ENCODE measurements around the gene MS4A6A.
"Not testable (repeated sequence)": the region's sequence is repeated elsewhere in the genome, so short reads cannot be mapped to it uniquely, and the experiment has no call there.

The MS4A6A gene

GRCh38 chr11:60129853-60130252 lies 53.0 kb downstream of the MS4A6A start:
- no peak overlapping the region for H3K4me3 ChIP-seq (replicated peaks; ENCODE audit: low read depth, low read length)
- no peaks in the 10 kb centered on the region for H3K36me3 ChIP-seq (ENCODE audit: control insufficient read depth, insufficient read depth, low read length)
- DNase-seq (ENCODE audit: extremely low read depth, insufficient read length), result no peak
- no peaks in the 10 kb centered on the region for H3K27me3 ChIP-seq (replicated peaks; ENCODE audit: control insufficient read depth, insufficient read depth, low read length)
- TF ChIP-seq, protein P1, sequence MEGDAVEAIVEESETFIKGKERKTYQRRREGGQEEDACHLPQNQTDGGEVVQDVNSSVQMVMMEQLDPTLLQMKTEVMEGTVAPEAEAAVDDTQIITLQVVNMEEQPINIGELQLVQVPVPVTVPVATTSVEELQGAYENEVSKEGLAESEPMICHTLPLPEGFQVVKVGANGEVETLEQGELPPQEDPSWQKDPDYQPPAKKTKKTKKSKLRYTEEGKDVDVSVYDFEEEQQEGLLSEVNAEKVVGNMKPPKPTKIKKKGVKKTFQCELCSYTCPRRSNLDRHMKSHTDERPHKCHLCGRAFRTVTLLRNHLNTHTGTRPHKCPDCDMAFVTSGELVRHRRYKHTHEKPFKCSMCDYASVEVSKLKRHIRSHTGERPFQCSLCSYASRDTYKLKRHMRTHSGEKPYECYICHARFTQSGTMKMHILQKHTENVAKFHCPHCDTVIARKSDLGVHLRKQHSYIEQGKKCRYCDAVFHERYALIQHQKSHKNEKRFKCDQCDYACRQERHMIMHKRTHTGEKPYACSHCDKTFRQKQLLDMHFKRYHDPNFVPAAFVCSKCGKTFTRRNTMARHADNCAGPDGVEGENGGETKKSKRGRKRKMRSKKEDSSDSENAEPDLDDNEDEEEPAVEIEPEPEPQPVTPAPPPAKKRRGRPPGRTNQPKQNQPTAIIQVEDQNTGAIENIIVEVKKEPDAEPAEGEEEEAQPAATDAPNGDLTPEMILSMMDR (IDR thresholded peaks at IDR 0.05; ENCODE audit: insufficient read depth, low read length, poor library complexity, severe bottlenecking), result no peak

DNA sequence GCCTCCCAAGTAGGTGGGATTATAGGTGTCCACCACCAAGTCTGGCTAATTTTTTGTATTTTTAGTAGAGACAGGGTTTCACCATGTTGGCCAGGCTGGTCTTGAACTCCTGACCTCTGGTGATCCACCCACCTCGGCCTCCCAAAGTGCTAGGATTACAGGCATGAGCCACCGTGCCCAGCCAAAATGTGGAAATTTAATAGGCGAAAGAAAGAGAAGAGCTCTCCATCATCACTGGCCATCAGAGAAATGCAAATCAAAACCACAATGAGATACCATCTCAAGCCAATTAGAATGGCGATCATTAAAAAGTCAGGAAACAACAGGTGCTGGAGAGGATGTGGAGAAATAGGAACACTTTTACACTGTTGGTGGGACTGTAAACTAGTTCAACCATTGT lies 54.0 kb downstream of the MS4A6A start:
- not testable (repeated sequence) for H3K27me3 ChIP-seq (replicated peaks; ENCODE audit: control insufficient read depth, insufficient read depth, low read length); H3K36me3 ChIP-seq (ENCODE audit: control insufficient read depth, insufficient read depth, low read length); DNase-seq (ENCODE audit: extremely low read depth, insufficient read length); H3K4me3 ChIP-seq (replicated peaks; ENCODE audit: low read depth, low read length)

DNA sequence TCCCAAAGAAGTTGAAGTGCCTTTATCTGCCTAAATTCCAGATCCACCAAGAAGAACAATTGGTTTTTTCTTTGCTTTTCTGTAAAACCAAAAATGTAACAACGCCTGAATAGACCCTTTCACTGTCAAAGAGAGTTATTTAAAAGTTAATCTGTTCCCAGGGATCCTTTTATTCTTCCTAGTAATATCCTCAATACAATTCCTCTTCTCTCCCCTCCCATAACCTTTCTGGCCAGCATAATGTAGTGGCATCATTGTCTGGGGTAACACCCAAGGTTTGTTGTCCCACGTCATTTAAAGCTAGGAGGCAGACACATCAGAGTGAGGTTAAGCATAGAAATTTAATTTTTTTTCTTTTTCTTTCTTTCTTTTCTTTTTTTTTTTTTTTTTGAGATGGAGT lies 54.5 kb downstream of the MS4A6A start:
- H3K27me3 ChIP-seq (replicated peaks; ENCODE audit: control insufficient read depth, insufficient read depth, low read length), result no peaks in the 10 kb centered on the region
- no peak for DNase-seq (ENCODE audit: extremely low read depth, insufficient read length)
- H3K4me3 ChIP-seq (replicated peaks; ENCODE audit: low read depth, low read length), result no peak overlapping the region
- no peaks in the 10 kb centered on the region for H3K36me3 ChIP-seq (ENCODE audit: control insufficient read depth, insufficient read depth, low read length)
- TF ChIP-seq, protein P1 (IDR thresholded peaks at IDR 0.05; ENCODE audit: insufficient read depth, low read length, poor library complexity, severe bottlenecking), result no peak

- Histone ChIP-seq H3K4me3 (replicated peaks; ENCODE audit: low read depth, low read length) (no peak overlapping the region), H3K27me3 (replicated peaks; ENCODE audit: control insufficient read depth, insufficient read depth, low read length) (no peaks in the 10 kb centered on the region), H3K36me3 (ENCODE audit: control insufficient read depth, insufficient read depth, low read length) (no peaks in the 10 kb centered on the region)
- TF ChIP-seq, protein P1 (IDR thresholded peaks at IDR 0.05; ENCODE audit: insufficient read depth, low read length, poor library complexity, severe bottlenecking), result no peak
- no peak for DNase-seq (ENCODE audit: extremely low read depth, insufficient read length)
Observed at GRCh38 chr11:60127311-60127811, 55.5 kb downstream of the MS4A6A start.

GRCh38 chr11:60125956-60126585 lies 56.8 kb downstream of the MS4A6A start:
- no peak for DNase-seq (ENCODE audit: extremely low read depth, insufficient read length)
- no peaks in the 10 kb centered on the region for H3K36me3 ChIP-seq (ENCODE audit: control insufficient read depth, insufficient read depth, low read length)
- H3K27me3 ChIP-seq (replicated peaks; ENCODE audit: control insufficient read depth, insufficient read depth, low read length), result no peaks in the 10 kb centered on the region
- H3K4me3 ChIP-seq (replicated peaks; ENCODE audit: low read depth, low read length), result no peak overlapping the region
- TF ChIP-seq, protein P1 (IDR thresholded peaks at IDR 0.05; ENCODE audit: insufficient read depth, low read length, poor library complexity, severe bottlenecking), result no peak

DNA sequence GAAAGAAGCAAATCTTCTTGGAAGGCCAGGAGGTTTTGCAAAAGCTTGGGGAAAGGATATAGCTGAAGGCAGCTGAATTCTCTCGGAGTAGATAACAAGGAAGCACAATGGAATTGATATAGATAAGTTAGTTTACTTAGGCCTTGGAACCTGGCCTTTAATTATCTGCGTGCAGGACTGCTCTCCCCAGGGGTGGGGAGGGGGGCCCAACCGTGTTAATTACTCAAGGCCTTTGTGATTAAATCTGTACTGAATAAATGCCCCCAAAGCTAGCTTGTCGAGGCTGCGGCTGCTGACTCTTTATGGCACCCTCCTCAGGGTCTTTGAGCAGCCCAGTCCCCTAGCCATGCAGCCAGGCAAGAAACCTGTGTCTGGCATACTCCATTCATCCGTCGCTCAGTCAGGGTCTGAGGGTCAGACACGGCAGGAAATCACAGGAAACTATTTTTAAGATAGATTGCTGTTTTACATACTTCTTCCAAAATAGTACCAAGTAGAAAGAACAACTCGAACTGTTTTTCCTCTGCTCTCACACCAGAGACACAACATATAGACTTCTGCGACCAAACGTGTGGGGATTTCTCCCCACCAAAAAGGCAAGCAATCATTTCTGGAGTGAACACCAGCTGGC lies 58.0 kb downstream of the MS4A6A start:
- TF ChIP-seq, protein P1 (IDR thresholded peaks at IDR 0.05; ENCODE audit: insufficient read depth, low read length, poor library complexity, severe bottlenecking), result no peak
- no peak for DNase-seq (ENCODE audit: extremely low read depth, insufficient read length)
- H3K36me3 ChIP-seq (ENCODE audit: control insufficient read depth, insufficient read depth, low read length), result no peaks in the 10 kb centered on the region
- no peaks in the 10 kb centered on the region for H3K27me3 ChIP-seq (replicated peaks; ENCODE audit: control insufficient read depth, insufficient read depth, low read length)
- H3K4me3 ChIP-seq (replicated peaks; ENCODE audit: low read depth, low read length), result no peak overlapping the region

Data from GM06990 (cell line).